ENCODE results near the gene ATIC.

GRCh38 chr2:215397632-215398341 lies 85.9 kb downstream of the ATIC start:
- TF ChIP-seq CTCF (conservative IDR thresholded peaks at IDR 0.05 in 1 of 2, IDR thresholded peaks at IDR 0.05 in 1 of 2; ENCODE audit: low read depth in 1 of 2, low read length in 2 of 2) (peak in 1 of 2 donors; percentile 16), EZH2 (IDR thresholded peaks at IDR 0.05; ENCODE audit: low read length, missing control alignments) (no peak)
